Measurements from ENCODE around the gene LEMD3. TPM values are rescaled to one million over a fixed set of nuclear protein-coding genes. Genes with fewer than 3 reads are reported as not detected.

The LEMD3 gene
- polyA plus RNA-seq, 1 of the 3 experiments (the other 2 are of a cell fraction): 4.4 TPM

DNA sequence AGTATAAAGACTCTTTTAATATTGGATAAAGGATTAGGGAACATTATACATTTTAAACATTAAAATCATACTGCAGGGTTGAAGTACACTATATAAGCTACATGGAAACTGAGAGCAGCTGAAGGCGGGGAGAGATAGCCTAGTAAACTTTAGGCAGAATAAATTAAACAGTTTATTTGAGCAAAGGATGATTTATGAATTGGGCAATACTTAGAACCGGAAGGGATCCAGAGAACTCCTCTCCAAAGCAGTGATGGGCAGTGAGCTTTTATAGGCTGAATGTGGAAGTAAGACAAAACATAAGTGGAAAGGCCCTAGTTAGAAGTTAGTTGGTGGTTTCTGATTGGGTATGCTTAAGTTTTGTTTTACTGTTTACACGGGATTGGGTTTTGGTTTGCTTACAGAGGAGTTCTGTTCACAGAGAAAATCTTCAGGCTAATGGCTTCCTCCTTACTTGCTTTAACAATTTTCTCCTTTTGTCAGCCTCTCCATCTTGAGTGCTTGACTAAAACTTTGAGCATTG is 18.9 kb downstream of the LEMD3 start:
- WGBS (ENCODE audit: low lambda C conversion rate): 91% methylated on average over 3 of the region's 3 CpGs
- H3K9me2 ChIP-seq: no peaks in the 10 kb centered on the region
- ChIA-PET CTCF (interaction anchor here (0.7 to 1.9 kb wide), 2 partner anchors 15 to 386 kb away, joined by 4 to 5 read pairs; no protein-coding TSS in a partner anchor), POLR2A (no interaction called here)
- H3K4me1 ChIP-seq (ENCODE audit: control insufficient read depth in 1 of 2, insufficient read depth in 2 of 2, low read depth in 1 of 2, low read length in 1 of 2): no peaks in the 10 kb centered on the region; a peak in 1 of 4 replicates
- H3K4me2 ChIP-seq: no peak overlapping the region
- no peaks in the 10 kb centered on the region for H3F3A ChIP-seq (replicated peaks; ENCODE audit: insufficient read depth)
- H3K9ac ChIP-seq: no peak overlapping the region
- H3K79me2 ChIP-seq (ENCODE audit: insufficient read depth): peaks cover 78% of the 10 kb centered on the region
- H4K20me1 ChIP-seq (ENCODE audit: insufficient read depth): 0 out of 2 replicates have a peak, but pooled peaks cover 3% of the 10 kb centered on the region
- H3K36me3 ChIP-seq (replicated peaks in 1 of 2; ENCODE audit: control insufficient read depth in 1 of 2, insufficient read depth in 2 of 2, low read length in 1 of 2): no peaks in the 10 kb centered on the region
- no peak overlapping the region for H3K4me3 ChIP-seq (ENCODE audit: low read depth in 2 of 2, low read length in 1 of 2)
- H3K27me3 ChIP-seq (ENCODE audit: insufficient read depth): no peaks in the 10 kb centered on the region
- TF ChIP-seq TAF1 (IDR thresholded peaks at IDR 0.05; ENCODE audit: borderline replicate concordance, low read depth, low read length): no peak
- TF ChIP-seq POLR2AphosphoS5 (IDR thresholded peaks at IDR 0.05; ENCODE audit: low read depth, low read length): no peak
- no peak for TF ChIP-seq FOSL2 (IDR thresholded peaks at IDR 0.05; ENCODE audit: borderline replicate concordance, low read depth)
- TF ChIP-seq EZH2phosphoT487 (IDR thresholded peaks at IDR 0.05; ENCODE audit: borderline replicate concordance, low read depth): no peak
- TF ChIP-seq RXRA (IDR thresholded peaks at IDR 0.05; ENCODE audit: borderline replicate concordance, low read depth): no peak
- TF ChIP-seq ELF1 (IDR thresholded peaks at IDR 0.05): no peak
- DNase-seq: no peak
- H2AFZ ChIP-seq (ENCODE audit: low read depth): no peak overlapping the region
- H3K27ac ChIP-seq (ENCODE audit: low read depth in 2 of 2, low read length in 1 of 2): no peak overlapping the region
- H3K9me3 ChIP-seq: no peaks in the 10 kb centered on the region

DNA sequence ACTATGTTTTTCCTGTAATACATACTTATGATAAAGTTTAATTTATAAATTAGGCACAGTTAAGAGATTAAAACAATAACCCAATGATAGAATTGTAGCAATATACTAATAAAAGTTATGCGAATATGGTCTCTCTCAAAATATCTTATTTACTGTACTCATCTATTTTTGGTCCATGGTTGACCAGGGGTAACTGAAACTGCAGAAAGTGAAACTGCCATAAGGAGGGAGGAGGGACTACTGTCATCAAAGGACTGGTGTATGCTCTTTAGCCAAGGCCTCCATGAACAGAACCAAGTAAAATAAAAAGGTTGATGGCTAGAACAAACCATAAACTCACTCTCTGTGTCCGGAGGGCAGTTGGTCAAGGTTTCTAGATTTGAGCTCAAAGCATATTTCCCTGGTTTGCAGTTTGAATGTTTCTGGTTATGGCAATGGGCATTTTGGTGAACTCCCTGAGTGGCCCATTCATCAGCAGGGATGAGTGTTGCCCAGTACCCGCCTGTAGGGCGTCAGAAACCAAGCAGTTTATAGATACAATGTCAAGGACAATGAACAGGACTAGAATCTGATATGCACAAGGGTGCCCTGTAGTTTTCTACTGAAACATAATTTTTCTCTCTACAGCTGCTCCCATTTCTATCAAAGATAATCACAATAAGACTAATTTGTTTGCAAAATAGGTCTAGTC is 19.8 kb downstream of the LEMD3 start:
- H3K9me2 ChIP-seq: no peaks in the 10 kb centered on the region
- no peak overlapping the region for H2AFZ ChIP-seq (ENCODE audit: low read depth)
- no peaks in the 10 kb centered on the region for H3K36me3 ChIP-seq (replicated peaks in 1 of 2; ENCODE audit: control insufficient read depth in 1 of 2, insufficient read depth in 2 of 2, low read length in 1 of 2)
- H4K20me1 ChIP-seq (ENCODE audit: insufficient read depth): no peaks in the 10 kb centered on the region
- no peaks in the 10 kb centered on the region; a peak in 1 of 4 replicates for H3K4me1 ChIP-seq (ENCODE audit: control insufficient read depth in 1 of 2, insufficient read depth in 2 of 2, low read depth in 1 of 2, low read length in 1 of 2)
- no peak overlapping the region for H3K27ac ChIP-seq (ENCODE audit: low read depth in 2 of 2, low read length in 1 of 2)
- H3K79me2 ChIP-seq (ENCODE audit: insufficient read depth): peaks cover 77% of the 10 kb centered on the region
- POLR2A ChIA-PET: no interaction called here
- no peak overlapping the region for H3K9ac ChIP-seq
- H3F3A ChIP-seq (replicated peaks; ENCODE audit: insufficient read depth): no peaks in the 10 kb centered on the region
- H3K27me3 ChIP-seq (ENCODE audit: insufficient read depth): no peaks in the 10 kb centered on the region
- CTCF ChIA-PET: no interaction called here
- DNase-seq: no peak
- H3K4me3 ChIP-seq (ENCODE audit: low read depth in 2 of 2, low read length in 1 of 2): no peak overlapping the region
- H3K9me3 ChIP-seq: no peaks in the 10 kb centered on the region
- no peak overlapping the region for H3K4me2 ChIP-seq
- WGBS (ENCODE audit: low lambda C conversion rate): 97% methylated on average over 4 of the region's 4 CpGs
- no peak for TF ChIP-seq JUND (IDR thresholded peaks at IDR 0.05)
- no peak for TF ChIP-seq SIN3A (IDR thresholded peaks at IDR 0.05; ENCODE audit: borderline replicate concordance, low read depth, low read length)
- TF ChIP-seq RFX5 (IDR thresholded peaks at IDR 0.05; ENCODE audit: low read length): no peak
- no peak for TF ChIP-seq FOSL2 (IDR thresholded peaks at IDR 0.05; ENCODE audit: borderline replicate concordance, low read depth)
- no peak for TF ChIP-seq MEF2A (IDR thresholded peaks at IDR 0.05; ENCODE audit: borderline replicate concordance, low read depth)
- no peak for TF ChIP-seq YY1 (IDR thresholded peaks at IDR 0.05; ENCODE audit: low read depth)
- TF ChIP-seq NRF1 (IDR thresholded peaks at IDR 0.05; ENCODE audit: low read depth, low read length): no peak
- TF ChIP-seq, protein P1, sequence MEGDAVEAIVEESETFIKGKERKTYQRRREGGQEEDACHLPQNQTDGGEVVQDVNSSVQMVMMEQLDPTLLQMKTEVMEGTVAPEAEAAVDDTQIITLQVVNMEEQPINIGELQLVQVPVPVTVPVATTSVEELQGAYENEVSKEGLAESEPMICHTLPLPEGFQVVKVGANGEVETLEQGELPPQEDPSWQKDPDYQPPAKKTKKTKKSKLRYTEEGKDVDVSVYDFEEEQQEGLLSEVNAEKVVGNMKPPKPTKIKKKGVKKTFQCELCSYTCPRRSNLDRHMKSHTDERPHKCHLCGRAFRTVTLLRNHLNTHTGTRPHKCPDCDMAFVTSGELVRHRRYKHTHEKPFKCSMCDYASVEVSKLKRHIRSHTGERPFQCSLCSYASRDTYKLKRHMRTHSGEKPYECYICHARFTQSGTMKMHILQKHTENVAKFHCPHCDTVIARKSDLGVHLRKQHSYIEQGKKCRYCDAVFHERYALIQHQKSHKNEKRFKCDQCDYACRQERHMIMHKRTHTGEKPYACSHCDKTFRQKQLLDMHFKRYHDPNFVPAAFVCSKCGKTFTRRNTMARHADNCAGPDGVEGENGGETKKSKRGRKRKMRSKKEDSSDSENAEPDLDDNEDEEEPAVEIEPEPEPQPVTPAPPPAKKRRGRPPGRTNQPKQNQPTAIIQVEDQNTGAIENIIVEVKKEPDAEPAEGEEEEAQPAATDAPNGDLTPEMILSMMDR (IDR thresholded peaks at IDR 0.05): no peak
- no peak for TF ChIP-seq NFIC (IDR thresholded peaks at IDR 0.05; ENCODE audit: borderline replicate concordance)

All from SK-N-SH (cell line).